Hepatocyte (in vitro differentiated cells): ENCODE measurements around the gene COL5A1. TPM values are rescaled to one million over a fixed set of nuclear protein-coding genes. Genes with fewer than 3 reads are reported as not detected.

Source experiments
- DNase-seq: peaks from one replicate; pipeline ENCODE4 v3.0.0-alpha.2; 2016; ENCODE audit warnings: low spot score
- H2AFZ ChIP-seq: fragments of 200-600 bp; sonication (generic); 2 replicates; pipeline ENCODE4 v1.6.0; 2016; ENCODE audit warnings: antibody characterized with exemption, mild to moderate bottlenecking
- H3K27ac ChIP-seq: fragments of 200-600 bp; sonication (generic); 2 replicates; pipeline ENCODE4 v1.5.1; 2016; ENCODE audit warnings: mild to moderate bottlenecking
- H3K27me3 ChIP-seq: fragments of 200-600 bp; sonication (generic); 2 replicates; pipeline ENCODE4 v1.6.1; 2016
- H3K36me3 ChIP-seq: fragments of 200-600 bp; sonication (generic); replicated peaks from 2 replicates; pipeline ENCODE4 v1.5.1; 2016; ENCODE audit warnings: low read depth; ENCODE audit not compliant: insufficient read depth
- H3K4me1 ChIP-seq: fragments of 200-600 bp; sonication (generic); 2 replicates; pipeline ENCODE4 v1.5.1; 2016; ENCODE audit warnings: mild to moderate bottlenecking, moderate library complexity; ENCODE audit not compliant: insufficient read depth
- H3K4me2 ChIP-seq: fragments of 200-600 bp; sonication (generic); 2 replicates; pipeline ENCODE4 v1.6.0; 2016
- H3K4me3 ChIP-seq: fragments of 200-600 bp; sonication (generic); 2 replicates; pipeline ENCODE4 v1.5.1; 2016; ENCODE audit warnings: mild to moderate bottlenecking
- H3K79me2 ChIP-seq: fragments of 200-600 bp; sonication (generic); 2 replicates; pipeline ENCODE4 v1.6.0; 2017; ENCODE audit warnings: mild to moderate bottlenecking
- H3K9me2 ChIP-seq: fragments of 200-600 bp; sonication (generic); replicated peaks from 2 replicates; pipeline ENCODE4 v1.6.0; 2017; ENCODE audit warnings: mild to moderate bottlenecking; ENCODE audit not compliant: insufficient read depth
- H3K9me3 ChIP-seq: fragments of 200-600 bp; sonication (generic); 2 replicates; pipeline ENCODE4 v1.5.1; 2016; ENCODE audit warnings: low read depth, mild to moderate bottlenecking
- H4K20me1 ChIP-seq: fragments of 200-600 bp; sonication (generic); 2 replicates; pipeline ENCODE4 v1.6.0; 2016; ENCODE audit warnings: mild to moderate bottlenecking; ENCODE audit not compliant: insufficient read depth, poor library complexity, severe bottlenecking
- CTCF ChIP-seq: fragments of 200-600 bp; sonication (generic); IDR thresholded peaks from 2 replicates; pipeline ENCODE4 v1.5.1; 2016; ENCODE audit warnings: antibody characterized with exemption, mild to moderate bottlenecking; ENCODE audit not compliant: poor library complexity
- EZH2 ChIP-seq: fragments of 200-600 bp; sonication (generic); IDR thresholded peaks from 2 replicates; pipeline ENCODE4 v1.6.1; 2016; ENCODE audit warnings: antibody characterized with exemption, mild to moderate bottlenecking, borderline replicate concordance
- EZH2phosphoT487 ChIP-seq: fragments of 200-600 bp; sonication (generic); IDR thresholded peaks from one replicate; pipeline ENCODE4 v1.6.1; 2018; ENCODE audit warnings: antibody characterized with exemption, mild to moderate bottlenecking, low read depth, moderate library complexity; ENCODE audit not compliant: unreplicated experiment, severe bottlenecking
- WGBS: methylation state at CpG from one replicate; pipeline ENCODE4 v1.1.6; 2016; ENCODE audit warnings: low lambda C conversion rate; ENCODE audit errors: missing lambda C conversion rate; 5-methylcytosine and 5-hydroxymethylcytosine counted together
- polyA plus RNA-seq: library from polyadenylated mRNA; unstranded; fragments of >200 nt; fragmentation: Nextera tagmentation; extraction: Ambion mirVana; gene quantifications from 2 replicates; pipeline ENCODE4 v1.2.1, GENCODE V29; 2016
- total RNA-seq: library from RNA; depleted of rRNA; stranded (reverse); fragments of >200 nt; gene quantifications from 2 replicates; pipeline ENCODE4 v1.2.3, GENCODE V29; 2014

COL5A1 gene
- total and polyA plus RNA-seq, 2 experiments from 2014 or later = 342 to 347 TPM

- Histone ChIP-seq H3K9me2 (no peaks in the 10 kb centered on the region), H3K9me3 (no peaks in the 10 kb centered on the region), H3K27me3 (no peaks in the 10 kb centered on the region), H3K79me2 (peaks cover 89% of the 10 kb centered on the region), H4K20me1 (peaks cover 91% of the 10 kb centered on the region), H3K36me3 (no peaks in the 10 kb centered on the region), H2AFZ (no peak overlapping the region), H3K4me2 (no peak overlapping the region), H3K27ac (no peak overlapping the region), H3K4me3 (no peak overlapping the region), H3K4me1 (peaks cover 30% of the 10 kb centered on the region)
- no peak for DNase-seq
- TF ChIP-seq EZH2phosphoT487 = no peak
- no peak for TF ChIP-seq CTCF
- no peak for TF ChIP-seq EZH2
- 96% methylated on average over 26 of the region's 26 CpGs for WGBS
Measured at GRCh38 chr9:134650431-134651190, 9.0 kb downstream of the COL5A1 start.

- no peaks in the 10 kb centered on the region for H3K9me2 ChIP-seq
- no peak overlapping the region for H3K4me2 ChIP-seq
- H3K36me3 ChIP-seq = no peaks in the 10 kb centered on the region
- H3K4me1 ChIP-seq = peaks cover 22% of the 10 kb centered on the region
- H2AFZ ChIP-seq = no peak overlapping the region
- peaks cover 87% of the 10 kb centered on the region for H3K79me2 ChIP-seq
- TF ChIP-seq EZH2phosphoT487 (no peak), EZH2 (no peak), CTCF (no peak)
- WGBS = 94% methylated on average over 10 of the region's 10 CpGs
- no peak overlapping the region for H3K27ac ChIP-seq
- no peak overlapping the region for H3K4me3 ChIP-seq
- peaks cover 91% of the 10 kb centered on the region for H4K20me1 ChIP-seq
- H3K9me3 ChIP-seq = no peaks in the 10 kb centered on the region
- no peaks in the 10 kb centered on the region for H3K27me3 ChIP-seq
- no peak for DNase-seq
Measured at GRCh38 chr9:134651226-134651905, 9.8 kb downstream of the COL5A1 start.

GRCh38 chr9:134652291-134653225, 11.0 kb downstream of the COL5A1 start:
- peaks cover 15% of the 10 kb centered on the region for H3K4me1 ChIP-seq
- no peaks in the 10 kb centered on the region for H3K36me3 ChIP-seq
- no peak for DNase-seq
- no peak overlapping the region for H3K27ac ChIP-seq
- H3K9me3 ChIP-seq = no peaks in the 10 kb centered on the region
- 88% methylated on average over 26 of the region's 28 CpGs for WGBS
- H3K79me2 ChIP-seq = peaks cover 78% of the 10 kb centered on the region
- TF ChIP-seq EZH2phosphoT487 = no peak
- TF ChIP-seq EZH2 = no peak
- TF ChIP-seq CTCF = no peak
- H3K9me2 ChIP-seq = no peaks in the 10 kb centered on the region
- H3K4me3 ChIP-seq = no peak overlapping the region
- peaks cover 84% of the 10 kb centered on the region for H4K20me1 ChIP-seq
- no peak overlapping the region for H3K4me2 ChIP-seq
- no peak overlapping the region for H2AFZ ChIP-seq
- H3K27me3 ChIP-seq = no peaks in the 10 kb centered on the region
